Endothelial cell of umbilical vein (primary cell): ENCODE results near the gene CSRP1. TPM values are rescaled to one million over a fixed set of nuclear protein-coding genes. Genes with fewer than 3 reads are reported as not detected.

Source experiments
- BruUV-seq: library from RNA; stranded (reverse); fragments of 400-500 nt; replicated peaks from 2 replicates; lab custom pipeline; 2021; lab: Mats Ljungman, UMichigan
- CTCF ChIA-PET: fragments of 300-600, 350-600 bp; sonication (Branson Sonifier 250); formaldehyde crosslinking; loops from one replicate; lab custom pipeline; 2021; ENCODE audit warnings: antibody characterized with exemption, inconsistent platforms; lab: Charles Lee
- POLR2A ChIA-PET: fragments of 300-600, 350-600 bp; sonication (Branson Sonifier 250); formaldehyde crosslinking; loops from one replicate; lab custom pipeline; 2021; ENCODE audit warnings: antibody characterized with exemption, inconsistent platforms; lab: Charles Lee
- DNase-seq: peaks from one replicate; pipeline ENCODE4 v3.0.0-alpha.2; 2011; ENCODE audit warnings: low read depth, low spot score
- FAIRE-seq: peaks from 2 replicates; lab custom pipeline; 2011; peaks lifted over from hg19 to GRCh38; lab: Jason Lieb, UNC
- H2AFZ ChIP-seq: 2 replicates; pipeline ENCODE4 v1.6.0; 2012; ENCODE audit warnings: low read depth, low read length, control low read depth, inconsistent platforms
- H3K27ac ChIP-seq: 2 replicates; pipeline ENCODE4 v1.5.1; 2011; ENCODE audit warnings: low read depth, mild to moderate bottlenecking, control low read depth, low read length, moderate library complexity; ENCODE audit not compliant: insufficient read depth
- H3K27me3 ChIP-seq, 2 experiments: 2 replicates each; pipeline versions ENCODE4 v1.6.0 to v1.6.1; 2011; ENCODE audit warnings: low read length in 2 of 2, mixed read lengths in 1 of 2; ENCODE audit not compliant: control insufficient read depth in 2 of 2, insufficient read depth in 2 of 2
- H3K36me3 ChIP-seq, 2 experiments: 2 replicates in 1 of 2; 3 replicates in 1 of 2; pipeline ENCODE4 v1.5.1; 2011; ENCODE audit warnings: low read length in 2 of 2, mild to moderate bottlenecking in 1 of 2, moderate library complexity in 1 of 2; ENCODE audit not compliant: control insufficient read depth in 2 of 2, insufficient read depth in 2 of 2; ENCODE audit errors: extremely low read depth in 1 of 2
- H3K4me1 ChIP-seq: 3 replicates; pipeline ENCODE4 v1.5.1; 2011; ENCODE audit warnings: mild to moderate bottlenecking, low read length; ENCODE audit not compliant: control insufficient read depth, insufficient read depth; ENCODE audit errors: extremely low read depth
- H3K4me2 ChIP-seq: 2 replicates; pipeline ENCODE4 v1.6.1; 2011; ENCODE audit warnings: low read length, control low read depth, mixed read lengths; ENCODE audit not compliant: insufficient read depth
- H3K4me3 ChIP-seq, 3 experiments: fragments of 200-600 bp in 1 of 3; sonication (generic), shearing (Covaris generic) in 1 of 3; replicated peaks in 1 of 3; 2 replicates each; pipeline ENCODE4 v1.5.1; 2011 to 2016; ENCODE audit warnings: control low read depth in 3 of 3, low read length in 3 of 3, mild to moderate bottlenecking in 2 of 3, inconsistent platforms in 1 of 3, low read depth in 1 of 3, moderate library complexity in 1 of 3; ENCODE audit not compliant: insufficient read depth in 1 of 3
- H3K79me2 ChIP-seq: 2 replicates; pipeline ENCODE4 v1.6.0; 2012; ENCODE audit warnings: low read length, inconsistent platforms; ENCODE audit not compliant: control insufficient read depth, insufficient read depth
- H3K9ac ChIP-seq: replicated peaks from 2 replicates; pipeline ENCODE3; 2011; ENCODE audit warnings: low read length, control low read depth; ENCODE audit not compliant: insufficient read depth; ENCODE audit errors: extremely low read depth
- H3K9me1 ChIP-seq: replicated peaks from 3 replicates; pipeline ENCODE4 v1.6.0; 2011; ENCODE audit warnings: mild to moderate bottlenecking, low read length; ENCODE audit not compliant: control insufficient read depth, insufficient read depth; ENCODE audit errors: extremely low read depth
- H3K9me3 ChIP-seq: replicated peaks from 2 replicates; pipeline ENCODE4 v1.5.1; 2012; ENCODE audit warnings: low read length, inconsistent platforms; ENCODE audit not compliant: control insufficient read depth, insufficient read depth
- H4K20me1 ChIP-seq: replicated peaks from 2 replicates; pipeline ENCODE3; 2011; ENCODE audit warnings: mild to moderate bottlenecking, low read length; ENCODE audit not compliant: control insufficient read depth, insufficient read depth; ENCODE audit errors: extremely low read depth
- CTCF ChIP-seq, 2 donors: IDR thresholded peaks; 1 replicate in 1 of 2; 2 replicates in 1 of 2; pipeline ENCODE4 v1.5.1; 2011; ENCODE audit warnings: low read length in 2 of 2, mild to moderate bottlenecking in 2 of 2, moderate library complexity in 2 of 2, control low read depth in 1 of 2, inconsistent platforms in 1 of 2, low read depth in 1 of 2; ENCODE audit not compliant: insufficient read depth in 1 of 2; ENCODE audit errors: extremely low read depth in 1 of 2
- EZH2 ChIP-seq: IDR thresholded peaks from 2 replicates; pipeline ENCODE4 v1.6.1; 2012; ENCODE audit warnings: borderline replicate concordance, low read depth, mild to moderate bottlenecking, moderate library complexity, low read length, inconsistent platforms; ENCODE audit not compliant: severe bottlenecking
- GATA2 ChIP-seq: IDR thresholded peaks from 2 replicates; pipeline ENCODE4 v1.7.0; 2011; ENCODE audit warnings: low read depth, mild to moderate bottlenecking, moderate library complexity, mixed read lengths, low read length; ENCODE audit not compliant: insufficient read length, insufficient read depth
- POLR2A ChIP-seq: IDR thresholded peaks from 2 replicates; pipeline ENCODE4 v1.6.1; 2012; ENCODE audit warnings: low read depth, mild to moderate bottlenecking, control low read depth, low read length
- POLR2AphosphoS5 ChIP-seq: IDR thresholded peaks from 2 replicates; pipeline ENCODE4 v1.6.1; 2012; ENCODE audit warnings: low read depth, mild to moderate bottlenecking, control low read depth, low read length, moderate library complexity; ENCODE audit not compliant: insufficient read depth
- dilution Hi-C: fragments of 300-500 bp; cut with MboI; formaldehyde crosslinking; loops from one replicate; pipeline ENCODE4 v1.15.0; 2019; ENCODE audit warnings: low sequenced_read_pairs; ENCODE audit not compliant: extremely low pct_ligation_motif_present
- intact Hi-C: fragments of 100-400 bp; cut with micrococcal nuclease; formaldehyde crosslinking; loops from one replicate; pipeline ENCODE4 v1.10.0; 2022
- polyA plus RNA-seq, 4 experiments: library from polyadenylated mRNA; depleted of rRNA in 3 of 4; stranded (reverse) in 3 of 4; unstranded in 1 of 4; fragments of >200 nt; gene quantifications; 2 replicates each; pipeline versions ENCODE4 v1.2.1 to v1.2.3, GENCODE V29; 2011 to 2012; ENCODE audit warnings: missing spikeins in 1 of 4
- total RNA-seq: library from RNA; stranded (reverse); gene quantifications from 2 replicates; pipeline ENCODE4 v1.2.3, GENCODE V29; 2021

CSRP1 gene
- total and polyA plus RNA-seq, 2 donors (not counting 3 experiments of a cell fraction or from before 2014, with no cell fraction given), result 393 to 510 TPM

- TF ChIP-seq CTCF (IDR thresholded peaks at IDR 0.05; ENCODE audit: extremely low read depth in 1 of 2, insufficient read depth in 1 of 2, low read depth in 1 of 2, low read length in 2 of 2) (peak in 1 of 2 donors; percentile 37), POLR2AphosphoS5 (peak; percentile 12), POLR2A (peak; percentile 25), EZH2 (no peak), GATA2 (no peak)
- Histone ChIP-seq H3K9me1 (no peaks in the 10 kb centered on the region), H3K27me3 (no peaks in the 10 kb centered on the region), H3K4me3 (no peak overlapping the region), H3K36me3 (peaks cover 0 to 12% of the 10 kb centered on the region in 2 experiments), H3K27ac (no peak overlapping the region), H2AFZ (no peak overlapping the region), H3K79me2 (peaks cover 11% of the 10 kb centered on the region), H3K4me1 (peaks cover 13% of the 10 kb centered on the region), H3K9me3 (no peaks in the 10 kb centered on the region), H3K4me2 (no peak overlapping the region), H4K20me1 (no peaks in the 10 kb centered on the region), H3K9ac (no peak overlapping the region)
- FAIRE-seq (peak; percentile 44), DNase-seq (no peak)
- dilution Hi-C loops (no loop called here), intact Hi-C loops (no loop called here)
- no TSS peak for BruUV-seq
- CTCF ChIA-PET, result interaction anchor here (0.6 to 6.7 kb wide), 4 partner anchors 15 to 60 kb away, joined by 4 to 58 read pairs (median 32); no protein-coding TSS in a partner anchor
- POLR2A ChIA-PET, result interaction anchor here (0.8 kb wide), 1 partner anchor 15 kb away, joined by 6 read pairs; no protein-coding TSS in a partner anchor
Measured at GRCh38 chr1:201463071-201463552, 43.8 kb downstream of the CSRP1 start.
